ENCODE data around the gene ABCA5. TPM values are rescaled to one million over a fixed set of nuclear protein-coding genes. Genes with fewer than 3 reads are reported as not detected.

Gene ABCA5
- total and polyA plus RNA-seq, 2 experiments from 2014 or later: 9.4 to 9.7 TPM

DNA sequence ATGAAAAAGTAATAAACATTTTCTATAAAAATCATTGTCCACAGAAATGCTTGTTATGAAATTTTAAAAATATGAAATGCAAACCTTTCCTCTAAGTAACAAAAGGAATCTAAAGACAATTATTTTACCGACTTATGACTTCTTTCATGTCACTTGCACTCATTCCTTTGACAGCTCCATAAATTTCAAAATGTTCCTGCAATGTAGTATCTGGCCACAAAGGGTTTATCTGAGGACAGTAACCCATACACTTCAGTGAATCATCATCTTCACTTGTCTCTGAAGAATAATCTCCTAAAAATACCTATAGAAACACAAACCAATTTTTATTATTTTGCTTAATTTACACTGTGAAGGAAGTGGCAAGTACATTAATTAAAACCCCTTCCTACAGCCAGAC lies 72.7 kb downstream of the ABCA5 start:
- Histone ChIP-seq H4K20me1 (ENCODE audit: insufficient read depth) (no peaks in the 10 kb centered on the region), H3K79me2 (ENCODE audit: insufficient read depth) (no peaks in the 10 kb centered on the region), H3K9ac (no peak overlapping the region), H3K4me3 (no peak overlapping the region), H3K9me2 (ENCODE audit: insufficient read depth) (no peaks in the 10 kb centered on the region), H3K27me3 (replicated peaks; ENCODE audit: insufficient read depth) (no peaks in the 10 kb centered on the region), H3K27ac (no peak overlapping the region), H3K36me3 (ENCODE audit: low read depth) (0 out of 2 replicates have a peak, but pooled peaks cover 8% of the 10 kb centered on the region), H3K4me2 (ENCODE audit: unreplicated experiment) (no peak overlapping the region), H3K4me1 (ENCODE audit: insufficient read depth) (no peaks in the 10 kb centered on the region), H2AFZ (no peak overlapping the region), H3F3A (ENCODE audit: insufficient read depth) (no peaks in the 10 kb centered on the region), H3K9me3 (ENCODE audit: low read depth) (no peaks in the 10 kb centered on the region)
- in situ Hi-C loops (cut with MboI): no loop called here
- TF ChIP-seq EZH2 (IDR thresholded peaks at IDR 0.05; ENCODE audit: insufficient read depth, poor library complexity, severe bottlenecking): no peak
- TF ChIP-seq EZH2phosphoT487 (IDR thresholded peaks at IDR 0.05; ENCODE audit: insufficient read depth, low read depth): no peak
- DNase-seq: peak; percentile 10
- 30 to 33% methylated on average over 1 of the region's 1 CpG for whole genome bisulfite sequencing, 2 experiments (ENCODE audit: low coverage in 1 of 2, low lambda C conversion rate in 2 of 2, missing lambda C conversion rate in 2 of 2)

DNA sequence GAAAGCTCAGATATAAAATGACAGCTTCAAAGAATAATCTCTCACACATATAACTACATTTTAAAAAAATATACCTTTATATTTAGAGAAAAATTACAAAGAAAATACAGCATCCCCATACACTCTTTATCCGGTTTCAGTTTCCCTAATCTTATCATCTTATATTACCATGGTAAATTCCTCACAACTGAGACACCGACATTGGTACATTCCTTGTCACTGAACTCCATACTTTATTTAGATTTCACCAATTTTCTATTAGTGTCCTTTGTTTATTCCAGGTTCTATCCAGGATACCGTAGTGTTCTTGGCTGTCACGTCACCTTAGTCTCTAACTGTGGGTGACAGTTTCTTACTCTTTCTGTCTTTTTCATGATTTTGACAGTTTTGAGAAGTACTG lies 76.3 kb downstream of the ABCA5 start:
- peak; percentile 6 for DNase-seq
- in situ Hi-C loops (cut with MboI): no loop called here
- Histone ChIP-seq H3K9ac (no peak overlapping the region), H3F3A (ENCODE audit: insufficient read depth) (no peaks in the 10 kb centered on the region), H3K4me2 (ENCODE audit: unreplicated experiment) (no peak overlapping the region), H4K20me1 (ENCODE audit: insufficient read depth) (no peaks in the 10 kb centered on the region), H3K27me3 (replicated peaks; ENCODE audit: insufficient read depth) (no peaks in the 10 kb centered on the region), H3K4me3 (no peak overlapping the region), H3K9me2 (ENCODE audit: insufficient read depth) (no peaks in the 10 kb centered on the region), H3K79me2 (ENCODE audit: insufficient read depth) (no peaks in the 10 kb centered on the region), H3K4me1 (ENCODE audit: insufficient read depth) (no peaks in the 10 kb centered on the region), H3K27ac (no peak overlapping the region), H2AFZ (no peak overlapping the region), H3K9me3 (ENCODE audit: low read depth) (no peaks in the 10 kb centered on the region), H3K36me3 (ENCODE audit: low read depth) (0 out of 2 replicates have a peak, but pooled peaks cover 6% of the 10 kb centered on the region)
- 91 to 92% methylated on average over 4 of the region's 4 CpGs for WGBS, 2 experiments (ENCODE audit: low coverage in 1 of 2, low lambda C conversion rate in 2 of 2, missing lambda C conversion rate in 2 of 2)
- TF ChIP-seq EZH2 (IDR thresholded peaks at IDR 0.05; ENCODE audit: insufficient read depth, poor library complexity, severe bottlenecking) (no peak), EZH2phosphoT487 (IDR thresholded peaks at IDR 0.05; ENCODE audit: insufficient read depth, low read depth) (no peak)

DNA sequence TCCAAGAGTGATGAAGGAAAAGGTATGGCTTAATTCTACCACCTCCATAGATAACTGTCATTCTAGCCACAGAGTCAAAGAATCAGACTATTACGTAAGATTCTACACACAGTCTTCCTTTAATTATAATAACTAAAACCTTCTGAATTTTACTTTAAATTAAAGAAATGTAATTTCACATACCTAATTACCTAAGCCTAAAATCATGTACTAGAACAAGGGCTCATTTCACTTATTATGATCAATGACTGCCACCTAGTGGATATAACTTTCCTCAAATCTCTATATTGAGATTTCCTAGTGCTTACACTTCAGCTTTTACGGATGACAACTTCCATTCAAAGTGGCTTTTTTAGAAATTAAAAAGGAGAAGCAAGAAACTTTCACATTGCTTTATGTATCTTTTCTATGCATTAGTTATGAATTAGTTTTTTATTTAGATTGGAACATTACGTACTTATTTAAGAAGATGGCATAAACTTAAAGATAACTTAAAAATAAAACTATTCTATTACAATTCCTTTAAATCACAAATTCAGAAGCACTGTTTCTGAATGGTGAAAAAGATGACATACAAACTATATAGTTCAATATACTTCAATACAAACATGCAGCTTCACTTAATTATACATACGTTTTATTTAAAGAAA lies 80.1 kb downstream of the ABCA5 start:
- Histone ChIP-seq H3K79me2 (ENCODE audit: insufficient read depth) (no peaks in the 10 kb centered on the region), H3K36me3 (ENCODE audit: low read depth) (no peaks in the 10 kb centered on the region), H3K27me3 (replicated peaks; ENCODE audit: insufficient read depth) (no peaks in the 10 kb centered on the region), H3K4me2 (ENCODE audit: unreplicated experiment) (no peak overlapping the region), H3K27ac (no peak overlapping the region), H3K9ac (no peak overlapping the region), H3K9me2 (ENCODE audit: insufficient read depth) (no peaks in the 10 kb centered on the region), H3K4me3 (no peak overlapping the region), H3F3A (ENCODE audit: insufficient read depth) (no peaks in the 10 kb centered on the region), H3K4me1 (ENCODE audit: insufficient read depth) (no peaks in the 10 kb centered on the region), H2AFZ (peak overlapping the region; percentile 28; the same call in 1 of the 2 replicates), H4K20me1 (ENCODE audit: insufficient read depth) (no peaks in the 10 kb centered on the region), H3K9me3 (ENCODE audit: low read depth) (no peaks in the 10 kb centered on the region)
- in situ Hi-C loops (cut with MboI): loop anchor here (25.0 kb wide), 1 partner anchor 710 kb away; no protein-coding TSS in a partner anchor
- no peak for TF ChIP-seq EZH2phosphoT487 (IDR thresholded peaks at IDR 0.05; ENCODE audit: insufficient read depth, low read depth)
- TF ChIP-seq EZH2 (IDR thresholded peaks at IDR 0.05; ENCODE audit: insufficient read depth, poor library complexity, severe bottlenecking): no peak
- 32 to 40% methylated on average over 4 of the region's 4 CpGs for WGBS, 2 experiments (ENCODE audit: low coverage in 1 of 2, low lambda C conversion rate in 2 of 2, missing lambda C conversion rate in 2 of 2)
- peak; percentile 69 for DNase-seq

DNA sequence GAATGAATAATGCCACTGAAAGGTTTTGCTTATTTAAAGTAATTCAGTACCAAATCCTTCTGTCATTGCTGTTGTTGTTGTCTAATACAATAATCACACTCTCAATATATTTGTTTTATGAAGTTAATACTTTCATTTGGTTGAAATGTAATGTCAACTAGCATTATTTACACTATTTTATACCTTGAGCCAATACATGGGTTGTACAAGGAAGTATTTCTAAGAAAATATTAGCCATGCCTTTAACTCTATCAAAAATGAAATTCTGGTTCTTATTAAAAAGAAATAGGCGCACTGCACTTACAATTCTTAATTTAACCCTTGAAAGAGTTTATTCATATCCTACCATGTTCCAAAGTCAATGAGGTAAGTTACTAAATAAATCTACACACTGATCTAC lies 80.7 kb downstream of the ABCA5 start:
- Histone ChIP-seq H3K4me1 (ENCODE audit: insufficient read depth) (no peaks in the 10 kb centered on the region), H3K36me3 (ENCODE audit: low read depth) (no peaks in the 10 kb centered on the region), H3K27me3 (replicated peaks; ENCODE audit: insufficient read depth) (no peaks in the 10 kb centered on the region), H4K20me1 (ENCODE audit: insufficient read depth) (no peaks in the 10 kb centered on the region), H3K4me2 (ENCODE audit: unreplicated experiment) (no peak overlapping the region), H3K27ac (no peak overlapping the region), H3F3A (ENCODE audit: insufficient read depth) (no peaks in the 10 kb centered on the region), H3K9me2 (ENCODE audit: insufficient read depth) (no peaks in the 10 kb centered on the region), H3K9me3 (ENCODE audit: low read depth) (no peaks in the 10 kb centered on the region), H3K79me2 (ENCODE audit: insufficient read depth) (no peaks in the 10 kb centered on the region), H2AFZ (no peak overlapping the region), H3K9ac (no peak overlapping the region), H3K4me3 (no peak overlapping the region)
- no peak for DNase-seq
- 54 to 58% methylated on average over 1 of the region's 1 CpG for WGBS, 2 experiments (ENCODE audit: low coverage in 1 of 2, low lambda C conversion rate in 2 of 2, missing lambda C conversion rate in 2 of 2)
- TF ChIP-seq EZH2phosphoT487 (IDR thresholded peaks at IDR 0.05; ENCODE audit: insufficient read depth, low read depth) (no peak), EZH2 (IDR thresholded peaks at IDR 0.05; ENCODE audit: insufficient read depth, poor library complexity, severe bottlenecking) (no peak)
- in situ Hi-C loops (cut with MboI): loop anchor here (25.0 kb wide), 1 partner anchor 709 kb away; no protein-coding TSS in a partner anchor
